GM10847 (cell line): ENCODE results near the gene ATP6V0E1.

Experiments used
- POLR2A ChIP-seq: IDR thresholded peaks from 2 replicates; pipeline ENCODE4 v1.6.1; 2011; ENCODE audit not compliant: insufficient read length; ENCODE audit errors: extremely low read depth

Gene ATP6V0E1

GRCh38 chr5:172951371-172952033 lies 32.1 kb upstream of the ATP6V0E1 start:
- no peak for TF ChIP-seq POLR2A

GRCh38 chr5:172952034-172952511 lies 31.5 kb upstream of the ATP6V0E1 start:
- no peak for TF ChIP-seq POLR2A

- TF ChIP-seq POLR2A = no peak
Observed at GRCh38 chr5:172953776-172954675, 29.5 kb upstream of the ATP6V0E1 start.

GRCh38 chr5:172954751-172955159 lies 28.8 kb upstream of the ATP6V0E1 start:
- no peak for TF ChIP-seq POLR2A

- TF ChIP-seq POLR2A = no peak
Observed at GRCh38 chr5:172956228-172956627, 27.3 kb upstream of the ATP6V0E1 start.

- TF ChIP-seq POLR2A = no peak
Observed at GRCh38 chr5:172956936-172957335, 26.6 kb upstream of the ATP6V0E1 start.

- TF ChIP-seq POLR2A = no peak
Observed at GRCh38 chr5:172957458-172957857, 26.1 kb upstream of the ATP6V0E1 start.

- no peak for TF ChIP-seq POLR2A
Observed at GRCh38 chr5:172958331-172959046, 25.1 kb upstream of the ATP6V0E1 start.

- no peak for TF ChIP-seq POLR2A
Observed at GRCh38 chr5:172959824-172960799, 23.5 kb upstream of the ATP6V0E1 start.

- no peak for TF ChIP-seq POLR2A
Observed at GRCh38 chr5:172969921-172970320, 13.7 kb upstream of the ATP6V0E1 start.

- no peak for TF ChIP-seq POLR2A
Observed at GRCh38 chr5:172971482-172971881, 12.1 kb upstream of the ATP6V0E1 start.

- TF ChIP-seq POLR2A = no peak
Observed at GRCh38 chr5:172972552-172972951, 11.0 kb upstream of the ATP6V0E1 start.

GRCh38 chr5:172973127-172973916 lies 10.2 kb upstream of the ATP6V0E1 start:
- TF ChIP-seq POLR2A = no peak

- no peak for TF ChIP-seq POLR2A
Observed at GRCh38 chr5:172973931-172974330, 9.6 kb upstream of the ATP6V0E1 start.
